HG03354 (cell line): ENCODE measurements around the gene SST.

Experiments used
- ATAC-seq: cut with Tn5 transposase; IDR thresholded peaks from one replicate; pipeline ENCODE4 v1.9.1; 2021; ENCODE audit warnings: mild to moderate bottlenecking; ENCODE audit not compliant: unreplicated experiment, poor library complexity, severe bottlenecking

SST gene

DNA sequence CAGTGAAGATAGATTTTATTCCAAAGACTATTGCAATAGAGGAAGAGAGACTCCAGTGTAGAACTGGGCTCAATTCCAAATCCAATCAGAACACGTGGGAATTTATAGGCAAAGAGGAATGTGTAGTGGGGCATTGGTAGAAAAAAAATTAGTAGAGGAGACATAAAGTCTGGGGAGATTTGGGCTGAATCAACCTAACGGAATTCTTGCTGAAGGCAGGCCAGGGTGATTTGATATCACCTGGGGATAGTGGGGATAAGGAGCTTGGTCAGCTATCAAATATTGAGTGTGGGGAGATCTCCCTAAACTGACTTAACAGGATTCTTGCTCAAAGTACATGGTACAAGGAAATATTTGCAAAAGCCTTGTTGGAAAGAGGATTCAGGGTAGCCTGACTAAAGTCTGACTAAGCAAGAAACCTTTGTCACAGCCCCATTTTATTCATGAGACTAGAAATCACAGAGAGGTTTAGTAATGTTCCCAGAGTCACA is 29.6 kb downstream of the SST start:
- ATAC-seq: no peak

DNA sequence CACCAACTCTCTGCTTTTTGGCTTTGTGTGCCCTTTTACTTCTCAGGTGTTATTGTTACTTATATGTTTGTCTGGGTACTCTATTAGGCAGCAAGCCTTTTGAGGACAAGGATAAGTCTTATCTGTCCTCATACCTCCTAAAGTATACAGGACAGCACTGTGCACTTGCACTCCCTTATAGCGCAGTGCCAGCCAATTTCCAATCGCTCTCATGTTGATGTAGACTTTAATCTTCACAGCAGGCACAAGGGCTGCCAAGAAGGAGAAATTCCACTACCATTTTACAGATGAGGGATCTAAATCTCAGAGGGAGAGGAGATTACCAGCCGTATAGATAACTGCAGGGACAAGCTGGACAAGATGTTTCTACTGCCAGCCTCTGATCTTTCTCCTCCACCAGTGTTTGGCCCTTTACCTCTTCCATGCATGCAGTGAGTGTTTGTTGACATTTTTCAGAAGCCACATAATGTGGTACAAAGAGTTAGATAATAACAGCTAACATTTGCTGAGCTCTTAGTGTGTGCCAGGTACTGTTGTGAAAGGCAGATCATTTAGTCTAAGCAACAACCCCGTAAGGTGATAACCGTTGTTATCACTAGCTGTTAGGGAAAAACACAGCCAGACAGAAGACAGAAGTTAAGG is 30.1 kb downstream of the SST start:
- ATAC-seq: no peak

DNA sequence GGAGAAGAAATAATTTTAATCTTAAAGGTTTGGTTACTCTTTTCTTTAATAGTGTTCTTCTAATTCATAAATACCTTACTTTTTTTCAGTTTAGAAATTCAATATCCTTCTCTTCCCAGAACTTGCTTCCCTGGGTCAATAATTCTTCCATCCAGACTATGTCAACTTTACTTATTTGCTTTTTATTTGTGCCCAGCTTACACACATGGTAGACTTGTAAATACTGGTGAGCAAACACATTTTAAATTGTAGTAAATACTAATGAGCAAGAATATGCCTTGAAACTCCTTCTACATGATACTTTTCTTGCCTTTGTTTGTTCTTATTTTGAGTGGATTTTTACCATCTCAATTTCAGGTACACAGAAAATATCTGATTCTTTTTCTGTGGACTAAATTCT is 33.7 kb downstream of the SST start:
- no peak for ATAC-seq

DNA sequence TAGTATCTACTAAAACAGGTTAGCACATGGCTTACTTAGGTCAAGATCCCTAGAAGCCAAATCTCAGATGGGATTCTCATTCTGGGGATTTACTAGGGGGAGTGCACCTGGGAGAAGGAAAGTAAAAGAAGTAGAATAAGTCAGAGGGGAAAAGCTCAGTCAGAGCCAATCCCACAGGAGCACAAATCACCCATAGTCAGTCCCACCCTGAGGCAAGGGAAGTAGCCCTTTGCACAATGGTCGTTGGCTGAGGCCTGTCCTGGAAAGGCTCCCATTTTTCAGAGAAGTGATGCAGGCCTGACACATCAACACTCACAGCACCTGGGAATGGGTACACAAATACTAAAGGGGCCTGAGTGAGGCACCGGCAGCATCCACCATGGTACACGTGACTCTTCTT is 39.8 kb downstream of the SST start:
- ATAC-seq: no peak

DNA sequence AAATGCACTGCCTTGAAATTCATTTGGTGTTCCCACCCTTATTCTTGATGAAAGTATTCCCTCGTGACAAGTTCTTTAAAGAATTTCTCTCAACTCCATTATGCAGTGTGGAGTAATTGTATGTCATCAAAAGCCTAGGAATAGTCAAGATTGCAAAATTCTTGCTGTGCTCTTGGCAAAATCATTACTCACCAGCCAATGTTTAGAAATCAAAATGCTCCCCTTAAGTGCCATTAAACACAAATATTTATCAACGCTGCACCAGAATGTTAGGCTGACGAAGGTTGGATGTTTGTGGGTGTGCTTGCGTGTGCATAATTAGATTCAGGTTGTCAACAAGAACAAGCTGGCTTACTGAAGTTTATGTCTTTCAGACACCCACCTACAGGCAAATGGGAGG is 40.5 kb downstream of the SST start:
- ATAC-seq: no peak

DNA sequence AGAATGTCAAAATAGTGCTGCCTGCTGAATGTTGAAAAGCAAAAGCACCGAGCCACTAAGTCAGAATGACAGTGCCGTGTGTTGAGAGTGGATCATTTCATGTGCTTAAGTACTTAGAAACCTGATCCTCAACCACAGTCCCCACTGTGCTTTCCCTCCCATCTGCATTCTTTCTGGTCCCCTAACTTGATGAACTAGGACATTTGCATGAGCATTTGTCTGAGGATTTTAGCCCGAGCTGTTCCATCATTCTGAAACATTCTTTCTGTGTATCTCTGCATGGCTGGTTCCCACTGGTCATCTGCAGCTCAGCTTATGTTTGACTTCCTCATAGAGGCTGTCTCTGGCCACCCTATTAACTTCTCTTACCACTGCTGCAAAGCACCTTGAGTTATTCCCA is 42.0 kb downstream of the SST start:
- no peak for ATAC-seq

DNA sequence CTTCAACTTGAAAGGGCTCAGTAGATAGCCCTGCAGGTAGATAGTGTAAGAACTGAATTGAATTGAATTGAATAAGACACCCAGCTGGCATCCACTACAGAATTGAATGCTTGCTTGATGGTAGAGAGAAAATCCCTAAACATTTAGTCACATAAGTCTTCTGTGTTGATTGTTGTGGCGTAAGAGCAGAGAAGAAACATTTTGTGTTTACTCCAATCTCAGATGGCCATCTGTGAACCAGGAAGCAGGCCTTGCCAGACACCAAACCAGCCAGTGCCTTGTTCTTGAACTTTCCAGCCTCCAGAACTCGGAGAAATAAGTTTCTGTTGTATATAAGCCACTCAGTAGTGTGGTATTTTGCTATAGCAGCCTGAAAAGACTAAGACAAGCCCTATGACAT is 43.6 kb downstream of the SST start:
- no peak for ATAC-seq

DNA sequence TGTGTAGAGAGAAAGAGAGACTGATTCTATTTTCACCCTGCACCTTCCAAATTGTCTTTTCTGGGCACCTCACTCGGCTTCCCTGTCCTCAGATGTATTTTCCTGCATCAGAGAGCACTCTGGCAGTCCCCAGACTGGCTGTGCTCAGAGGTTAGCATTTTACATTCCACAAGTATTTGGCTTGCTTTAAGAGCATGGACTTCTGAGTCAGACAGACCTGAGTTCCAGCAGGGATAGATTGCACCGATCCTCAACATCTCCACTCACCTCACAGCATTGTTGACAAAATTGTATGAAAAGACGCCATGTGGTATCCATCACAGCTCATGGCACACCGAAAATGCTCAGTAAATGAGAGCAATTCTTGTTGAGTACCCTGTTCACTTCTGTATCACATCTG is 45.6 kb downstream of the SST start:
- no peak for ATAC-seq

DNA sequence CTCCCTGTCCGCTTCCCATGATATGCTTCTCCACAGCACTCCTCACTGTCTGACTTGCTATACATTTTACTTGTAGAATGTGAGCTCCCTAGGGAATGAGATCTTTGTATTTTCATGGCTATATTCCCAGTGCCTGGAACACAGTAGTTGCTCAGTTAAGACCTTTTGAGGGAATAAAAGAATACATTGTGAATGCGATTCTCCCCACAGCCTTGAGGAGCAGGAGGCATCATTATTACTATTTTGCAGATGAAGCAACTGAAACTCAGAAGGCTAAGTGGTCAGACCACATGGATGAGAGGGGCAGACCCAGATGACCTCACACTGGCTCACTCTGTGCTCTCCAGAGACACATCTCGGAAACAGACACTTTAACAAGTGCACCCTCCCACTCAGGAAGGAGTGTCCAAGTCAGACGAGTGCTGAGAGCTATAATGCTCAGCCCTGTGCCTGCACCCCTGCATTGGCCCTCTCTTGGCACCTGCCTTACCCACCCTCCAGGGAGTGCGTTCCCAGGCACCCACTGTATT is 46.8 kb downstream of the SST start:
- ATAC-seq: no peak

DNA sequence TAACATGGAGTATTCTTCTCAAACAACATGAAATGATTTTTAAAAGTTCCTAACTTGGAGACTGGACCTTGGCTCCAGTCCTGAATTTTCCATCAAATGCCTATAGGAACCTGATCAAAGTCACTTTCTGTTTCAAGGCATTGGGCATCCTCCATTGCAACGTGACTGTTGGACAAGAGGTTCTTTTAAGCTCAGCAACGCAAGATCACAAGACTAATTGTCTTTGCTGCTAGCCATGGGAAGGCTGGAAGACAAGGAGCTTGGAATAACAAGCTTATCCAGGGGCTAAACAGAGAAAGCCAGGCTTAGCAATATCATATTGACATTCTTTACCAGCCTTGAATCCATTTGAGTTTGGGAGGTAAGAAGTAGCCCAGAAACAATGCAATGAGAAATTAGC is 48.3 kb downstream of the SST start:
- ATAC-seq: no peak

DNA sequence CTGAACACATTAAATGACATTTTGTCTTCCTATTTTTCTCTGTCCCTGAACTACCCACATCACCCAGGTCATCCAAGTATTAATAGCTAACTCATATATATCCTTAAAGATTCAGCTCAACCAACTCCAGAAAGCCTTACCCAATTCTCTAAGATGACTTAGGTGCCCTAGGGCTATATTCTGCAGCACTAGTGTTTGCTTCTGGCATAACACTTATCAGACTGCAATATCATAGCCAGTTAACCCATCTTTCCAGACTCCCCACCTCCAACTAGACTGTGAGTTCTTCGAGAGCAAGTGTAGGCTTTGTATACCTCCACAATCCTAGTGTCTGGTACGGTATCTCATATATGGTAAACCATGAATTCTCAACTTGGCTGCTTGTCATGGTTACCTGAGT is 50.7 kb downstream of the SST start:
- no peak for ATAC-seq
